Measurements from ENCODE around the gene ARHGAP35.

DNA sequence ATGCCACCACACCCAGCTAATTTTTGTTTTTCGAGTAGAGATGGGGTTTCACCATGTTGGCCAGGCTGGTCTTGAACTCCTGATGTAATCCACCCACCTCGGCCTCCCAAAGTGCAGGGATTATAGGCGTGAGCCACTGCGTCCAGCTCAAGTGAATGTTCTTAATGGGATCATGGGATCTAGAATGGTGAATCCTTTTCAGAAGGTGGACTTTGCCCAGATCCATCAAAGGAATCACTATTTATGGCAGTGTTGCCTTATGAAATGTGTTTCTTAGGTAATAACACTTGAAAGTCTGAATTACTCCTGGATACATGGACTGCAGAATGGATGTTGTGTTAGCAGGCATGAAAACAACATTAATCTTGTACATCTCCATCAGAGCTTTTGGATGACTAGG is 20.3 kb downstream of the ARHGAP35 start:
- TF ChIP-seq EP300 (IDR thresholded peaks at IDR 0.05), result no peak
- TF ChIP-seq, protein P1, sequence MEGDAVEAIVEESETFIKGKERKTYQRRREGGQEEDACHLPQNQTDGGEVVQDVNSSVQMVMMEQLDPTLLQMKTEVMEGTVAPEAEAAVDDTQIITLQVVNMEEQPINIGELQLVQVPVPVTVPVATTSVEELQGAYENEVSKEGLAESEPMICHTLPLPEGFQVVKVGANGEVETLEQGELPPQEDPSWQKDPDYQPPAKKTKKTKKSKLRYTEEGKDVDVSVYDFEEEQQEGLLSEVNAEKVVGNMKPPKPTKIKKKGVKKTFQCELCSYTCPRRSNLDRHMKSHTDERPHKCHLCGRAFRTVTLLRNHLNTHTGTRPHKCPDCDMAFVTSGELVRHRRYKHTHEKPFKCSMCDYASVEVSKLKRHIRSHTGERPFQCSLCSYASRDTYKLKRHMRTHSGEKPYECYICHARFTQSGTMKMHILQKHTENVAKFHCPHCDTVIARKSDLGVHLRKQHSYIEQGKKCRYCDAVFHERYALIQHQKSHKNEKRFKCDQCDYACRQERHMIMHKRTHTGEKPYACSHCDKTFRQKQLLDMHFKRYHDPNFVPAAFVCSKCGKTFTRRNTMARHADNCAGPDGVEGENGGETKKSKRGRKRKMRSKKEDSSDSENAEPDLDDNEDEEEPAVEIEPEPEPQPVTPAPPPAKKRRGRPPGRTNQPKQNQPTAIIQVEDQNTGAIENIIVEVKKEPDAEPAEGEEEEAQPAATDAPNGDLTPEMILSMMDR (IDR thresholded peaks at IDR 0.05), result no peak

Measured in esophagus muscularis mucosa (tissue), 3 donors.